Right lobe of liver (tissue), 4 donors: ENCODE measurements around the gene ARL15.

Experiments used
- CTCF ChIP-seq, 4 donors: fragments of 200-600 bp in 3 of 4; fragments of 450-650 bp in 1 of 4; IDR thresholded peaks; one replicate each; pipeline versions ENCODE4 v1.5.1 to v1.8.0; 2016 to 2022; ENCODE audit warnings: antibody characterized with exemption in 4 of 4, mild to moderate bottlenecking in 2 of 4
- POLR2A ChIP-seq: fragments of 450-650 bp; IDR thresholded peaks from one replicate; pipeline ENCODE4 v1.6.1; 2017; ENCODE audit warnings: antibody characterized with exemption, mild to moderate bottlenecking
- donor health status: DM: no; HTN: no; CAD: no.
- donor health status: DM: no; HTN: no; CAD: no.
- donor health status: DM: no; HTN: yes; CAD: no.

GRCh38 chr5:54295651-54296276 is 14.6 kb downstream of the ARL15 start:
- TF ChIP-seq CTCF (IDR thresholded peaks at IDR 0.05) (no peak), POLR2A (no peak)
